Measurements from ENCODE around the gene GABBR1.

The GABBR1 gene

GRCh38 chr6:29619578-29620160 is 13.3 kb downstream of the GABBR1 start:
- DNase-seq (ENCODE audit: low read depth) = no peak
- TF ChIP-seq CTCF (conservative IDR thresholded peaks at IDR 0.05; ENCODE audit: low read depth, low read length) = no peak

GRCh38 chr6:29617782-29618554 is 15.0 kb downstream of the GABBR1 start:
- peak; percentile 30 for TF ChIP-seq CTCF (conservative IDR thresholded peaks at IDR 0.05; ENCODE audit: low read depth, low read length)
- H3K4me3 ChIP-seq (ENCODE audit: low read length) = no peak overlapping the region
- DNase-seq (ENCODE audit: low read depth) = no peak

More at GRCh38 chr6:29619578-29620160, 13.3 kb downstream of the GABBR1 start:
- no peak overlapping the region for H3K4me3 ChIP-seq (ENCODE audit: low read length)

DNA sequence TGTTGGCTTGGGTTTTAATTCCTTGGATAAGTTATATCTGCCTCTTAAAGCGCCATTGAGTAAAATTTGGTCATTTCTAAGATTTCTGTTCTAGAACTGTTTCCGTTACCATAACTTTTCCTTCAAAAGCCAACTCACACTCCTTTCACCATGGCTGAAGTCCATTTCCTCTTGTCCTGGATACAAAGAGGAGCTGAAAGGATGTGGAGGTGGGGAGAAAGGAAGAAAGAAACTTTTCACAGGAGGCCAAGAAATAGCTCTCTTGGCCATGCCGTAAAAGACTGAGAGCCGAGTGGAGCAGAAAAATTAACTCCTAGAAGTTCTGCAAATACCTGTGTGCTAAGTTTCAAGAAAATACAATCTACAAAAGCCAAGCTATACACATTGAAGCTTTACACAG is 21.6 kb downstream of the GABBR1 start:
- no peak for TF ChIP-seq CTCF (conservative IDR thresholded peaks at IDR 0.05; ENCODE audit: low read depth, low read length)
- H3K4me3 ChIP-seq (ENCODE audit: low read length) = no peak overlapping the region
- DNase-seq (ENCODE audit: low read depth) = no peak

GRCh38 chr6:29610540-29610939 is 22.4 kb downstream of the GABBR1 start:
- no peak overlapping the region for H3K4me3 ChIP-seq (ENCODE audit: low read length)
- TF ChIP-seq CTCF (conservative IDR thresholded peaks at IDR 0.05; ENCODE audit: low read depth, low read length) = no peak
- no peak for DNase-seq (ENCODE audit: low read depth)

GRCh38 chr6:29608131-29608530 is 24.9 kb downstream of the GABBR1 start:
- no peak for DNase-seq (ENCODE audit: low read depth)
- TF ChIP-seq CTCF (conservative IDR thresholded peaks at IDR 0.05; ENCODE audit: low read depth, low read length) = no peak
- H3K4me3 ChIP-seq (ENCODE audit: low read length) = no peak overlapping the region

- no peak overlapping the region for H3K4me3 ChIP-seq (ENCODE audit: low read length)
- no peak for TF ChIP-seq CTCF (conservative IDR thresholded peaks at IDR 0.05; ENCODE audit: low read depth, low read length)
- no peak for DNase-seq (ENCODE audit: low read depth)
Observed at GRCh38 chr6:29603930-29604329, 29.1 kb downstream of the GABBR1 start.

GRCh38 chr6:29603456-29603855 is 29.5 kb downstream of the GABBR1 start:
- no peak for DNase-seq (ENCODE audit: low read depth)
- H3K4me3 ChIP-seq (ENCODE audit: low read length) = no peak overlapping the region
- TF ChIP-seq CTCF (conservative IDR thresholded peaks at IDR 0.05; ENCODE audit: low read depth, low read length) = no peak
